Epidermal melanocyte (primary cell): ENCODE results near the gene EXOC4.

ENCODE experiments used
- DNase-seq: peaks from one replicate; pipeline ENCODE4 v3.0.0; 2011; ENCODE audit warnings: low spot score; ENCODE audit not compliant: insufficient read length

EXOC4 gene

GRCh38 chr7:134016223-134016941 is 763.5 kb downstream of the EXOC4 start:
- DNase-seq, result no peak

GRCh38 chr7:134016942-134017303 is 764.0 kb downstream of the EXOC4 start:
- no peak for DNase-seq

- DNase-seq, result no peak
These were observed 765.4 kb downstream of the EXOC4 start for GRCh38 chr7:134018306-134018705.

GRCh38 chr7:134019251-134019650 is 766.4 kb downstream of the EXOC4 start:
- no peak for DNase-seq

- DNase-seq, result no peak
These were observed 769.0 kb downstream of the EXOC4 start for GRCh38 chr7:134021836-134022235.

- no peak for DNase-seq
These were observed 769.5 kb downstream of the EXOC4 start for GRCh38 chr7:134022286-134022911.

GRCh38 chr7:134024739-134025138 is 771.9 kb downstream of the EXOC4 start:
- no peak for DNase-seq

- DNase-seq, result no peak
These were observed 776.0 kb downstream of the EXOC4 start for GRCh38 chr7:134028853-134029252.

GRCh38 chr7:134029743-134030142 is 776.9 kb downstream of the EXOC4 start:
- no peak for DNase-seq

GRCh38 chr7:134030460-134030865 is 777.6 kb downstream of the EXOC4 start:
- DNase-seq, result no peak

GRCh38 chr7:134031835-134032617 is 779.1 kb downstream of the EXOC4 start:
- no peak for DNase-seq

GRCh38 chr7:134034652-134035051 is 781.8 kb downstream of the EXOC4 start:
- DNase-seq, result no peak

GRCh38 chr7:134037991-134038390 is 785.1 kb downstream of the EXOC4 start:
- no peak for DNase-seq

- DNase-seq, result no peak
These were observed 788.1 kb downstream of the EXOC4 start for GRCh38 chr7:134040988-134041387.

- DNase-seq, result no peak
These were observed 788.6 kb downstream of the EXOC4 start for GRCh38 chr7:134041477-134041876.

- DNase-seq, result no peak
These were observed 789.4 kb downstream of the EXOC4 start for GRCh38 chr7:134042307-134042706.

- no peak for DNase-seq
These were observed 791.8 kb downstream of the EXOC4 start for GRCh38 chr7:134044682-134045081.

- no peak for DNase-seq
These were observed 792.8 kb downstream of the EXOC4 start for GRCh38 chr7:134045716-134046115.

- DNase-seq, result no peak
These were observed 793.8 kb downstream of the EXOC4 start for GRCh38 chr7:134046594-134047128.

GRCh38 chr7:134047675-134048074 is 794.8 kb downstream of the EXOC4 start:
- DNase-seq, result no peak

- no peak for DNase-seq
These were observed 795.3 kb downstream of the EXOC4 start for GRCh38 chr7:134048166-134048565.

- DNase-seq, result no peak
These were observed 798.1 kb downstream of the EXOC4 start for GRCh38 chr7:134051020-134051419.
